GM21825 (cell line): ENCODE results near the gene BMERB1.
"Not testable (repeated sequence)": the region's sequence is repeated elsewhere in the genome, so short reads cannot be mapped to it uniquely, and the experiment has no call there.

Source experiments
- ATAC-seq: cut with Tn5 transposase; IDR thresholded peaks from one replicate; pipeline ENCODE4 v1.9.1; 2021; ENCODE audit warnings: mild to moderate bottlenecking, moderate library complexity; ENCODE audit not compliant: unreplicated experiment

Gene BMERB1

DNA sequence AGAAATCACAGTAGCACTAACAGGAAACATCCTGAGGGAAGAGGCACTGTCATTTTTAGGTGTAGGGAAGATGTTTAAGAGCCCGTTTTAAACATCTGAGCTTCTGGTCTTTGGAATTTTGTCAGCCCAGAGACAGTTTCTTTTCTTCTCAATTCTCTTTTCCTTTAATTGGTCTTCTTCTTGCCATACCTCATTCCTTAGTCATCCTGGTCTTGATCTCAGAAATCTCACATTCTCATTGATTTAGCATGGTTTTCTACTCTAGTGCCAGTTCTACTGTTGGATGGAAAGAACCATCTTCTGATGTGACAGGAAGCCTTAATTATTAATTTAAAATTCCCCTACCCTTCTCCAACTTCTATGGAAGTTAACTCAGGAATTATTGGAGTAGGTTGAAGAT lies 25.4 kb downstream of the BMERB1 start:
- no peak for ATAC-seq

DNA sequence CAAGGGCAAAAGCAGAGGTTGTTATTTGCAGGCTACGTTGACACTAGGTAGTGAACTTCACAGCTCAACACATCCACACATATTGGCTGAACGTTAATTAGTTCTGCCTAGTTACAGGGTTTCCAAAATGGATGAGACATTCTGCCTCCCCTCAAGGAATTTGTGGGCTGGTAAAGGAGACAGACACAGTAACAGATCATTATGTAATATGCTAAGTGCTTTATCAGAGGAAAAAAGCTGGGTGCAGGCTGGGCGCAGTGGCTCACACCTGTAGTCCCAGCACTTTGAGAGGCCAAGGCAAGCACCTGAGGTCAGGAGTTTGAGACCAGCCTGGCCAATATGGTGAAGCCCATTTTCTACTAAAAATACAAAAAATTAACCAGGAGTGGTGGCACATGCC lies 26.2 kb downstream of the BMERB1 start:
- ATAC-seq, result no peak

DNA sequence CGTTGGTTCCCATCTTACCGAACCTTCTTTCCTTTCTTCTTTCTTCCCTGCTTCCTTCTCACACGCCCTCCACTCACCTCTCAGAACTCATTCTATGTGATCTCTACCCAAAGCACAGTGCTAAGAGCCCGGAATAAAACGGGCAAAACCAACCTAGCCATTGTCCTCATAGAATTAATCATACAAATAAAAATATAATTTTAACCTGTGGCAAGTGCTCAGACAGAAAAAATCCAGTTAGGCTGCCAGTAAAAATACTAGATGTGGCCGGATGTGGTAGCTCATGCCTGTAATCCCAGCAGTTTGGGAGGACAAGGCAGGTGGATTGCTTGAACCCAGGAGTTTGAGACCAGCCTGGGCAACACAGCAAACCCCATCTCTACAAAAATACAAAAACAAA lies 27.0 kb downstream of the BMERB1 start:
- ATAC-seq, result no peak

DNA sequence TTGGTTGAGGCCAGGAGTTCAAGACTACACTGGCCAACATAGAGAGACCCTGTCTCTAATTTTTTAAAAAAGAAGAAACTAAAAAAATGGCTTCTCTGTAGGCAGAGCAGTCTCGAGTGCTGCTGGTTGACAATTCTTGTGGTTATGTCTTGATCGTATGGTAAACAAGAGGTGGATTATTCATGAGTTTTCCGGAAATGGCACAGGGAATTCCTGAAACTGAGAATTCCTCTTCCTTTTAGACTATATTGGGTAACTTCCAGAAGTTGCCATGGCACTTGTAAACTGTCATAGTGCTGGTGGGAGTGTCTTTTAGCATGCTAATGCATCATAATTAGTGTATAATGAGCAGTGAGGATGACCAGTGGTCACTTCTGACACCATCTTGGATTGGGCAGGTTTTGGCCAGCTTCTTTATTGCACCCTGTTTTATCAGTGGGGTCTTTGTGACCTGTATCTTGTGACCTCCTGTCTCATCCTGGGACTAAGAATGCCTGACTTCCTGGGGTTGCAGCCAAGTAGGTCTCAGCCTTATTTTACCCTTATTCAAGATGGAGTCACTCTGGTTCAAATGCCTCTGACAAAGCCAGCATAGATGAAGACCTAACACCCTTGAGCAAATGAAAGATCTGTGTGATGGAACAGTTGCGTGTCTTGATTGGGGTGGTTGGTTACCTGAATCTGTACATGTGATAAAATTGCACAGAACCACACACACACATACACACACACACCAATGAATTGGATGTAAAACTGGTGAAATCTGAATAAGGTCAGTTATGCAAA lies 30.2 kb downstream of the BMERB1 start:
- no peak for ATAC-seq

DNA sequence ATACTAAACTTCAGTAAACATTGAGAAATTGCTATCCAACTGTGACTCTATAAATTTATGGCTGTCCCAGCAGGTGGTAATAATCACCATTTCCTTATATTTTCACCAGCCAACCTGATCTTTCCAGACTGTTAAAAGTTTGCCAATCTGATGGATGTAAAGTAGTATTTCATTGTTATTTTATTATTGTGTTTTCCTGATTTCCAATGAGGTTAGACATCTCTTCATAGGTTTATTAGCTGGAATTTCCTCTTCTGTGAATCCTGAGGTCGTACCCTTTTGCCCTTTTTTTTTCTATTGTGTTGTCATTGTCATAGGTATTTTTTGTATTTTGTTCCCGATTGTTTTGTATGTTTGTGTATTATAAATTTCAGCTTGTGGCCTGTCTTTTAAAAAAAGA lies 31.7 kb downstream of the BMERB1 start:
- no peak for ATAC-seq

DNA sequence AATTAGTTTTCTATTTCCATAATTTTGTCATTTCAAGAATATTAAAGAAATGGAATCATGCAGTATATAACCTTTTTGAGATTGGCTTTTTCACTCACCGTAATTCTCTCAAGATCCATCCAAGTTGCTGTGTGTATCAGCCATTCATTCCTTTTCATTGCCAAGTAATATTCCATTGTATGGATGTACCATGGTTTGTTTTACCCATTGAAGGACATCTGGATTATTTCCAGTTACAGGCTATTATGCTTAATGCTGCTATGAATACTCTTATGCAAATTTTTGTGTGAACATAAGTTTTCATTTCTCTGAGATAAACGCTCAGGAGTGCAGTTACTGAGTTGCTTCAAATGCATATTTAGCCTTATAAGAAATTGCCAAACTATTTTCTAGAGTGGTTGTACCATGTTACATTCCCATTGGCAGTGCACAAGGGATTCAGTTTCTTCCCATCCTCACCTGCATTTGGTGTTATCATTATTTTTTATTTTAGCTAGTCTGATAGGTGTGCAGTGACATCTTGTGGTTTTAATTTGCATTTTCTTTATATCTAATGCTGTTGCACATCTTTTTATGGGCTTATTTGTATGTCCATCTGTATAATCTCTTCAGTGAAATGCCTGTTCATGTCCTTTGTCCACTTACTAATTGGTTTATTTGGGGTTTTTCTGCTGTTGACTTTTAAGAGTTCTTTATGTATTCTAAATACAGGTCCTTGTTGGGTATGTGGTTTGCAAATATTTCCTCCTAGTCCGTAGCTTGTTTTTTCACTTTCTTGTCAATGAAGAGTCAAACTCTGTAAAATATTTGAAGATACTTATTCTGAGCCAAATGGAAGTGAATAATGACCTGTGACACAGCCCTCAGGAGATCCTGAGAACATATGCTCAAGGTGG lies 32.7 kb downstream of the BMERB1 start:
- ATAC-seq, result no peak

DNA sequence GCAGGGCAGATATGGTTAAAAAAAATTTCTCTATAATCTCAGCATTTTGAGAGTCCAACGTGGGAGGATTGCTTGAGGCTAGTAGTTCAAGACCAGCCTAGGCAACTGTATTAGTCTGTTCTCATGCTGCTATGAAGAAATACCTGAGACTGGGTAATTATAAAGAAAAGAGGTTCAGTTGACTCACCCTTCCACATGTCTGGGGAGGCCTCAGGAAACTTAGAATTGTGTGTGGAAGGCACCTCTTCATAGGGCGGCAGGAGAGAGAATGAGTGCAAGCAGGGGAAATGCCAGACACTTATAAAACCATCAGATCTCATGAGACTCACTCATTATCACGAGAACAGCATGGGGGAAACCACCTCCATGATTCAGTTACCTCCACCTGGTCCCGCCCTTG lies 42.6 kb downstream of the BMERB1 start:
- ATAC-seq, result not testable (repeated sequence)

DNA sequence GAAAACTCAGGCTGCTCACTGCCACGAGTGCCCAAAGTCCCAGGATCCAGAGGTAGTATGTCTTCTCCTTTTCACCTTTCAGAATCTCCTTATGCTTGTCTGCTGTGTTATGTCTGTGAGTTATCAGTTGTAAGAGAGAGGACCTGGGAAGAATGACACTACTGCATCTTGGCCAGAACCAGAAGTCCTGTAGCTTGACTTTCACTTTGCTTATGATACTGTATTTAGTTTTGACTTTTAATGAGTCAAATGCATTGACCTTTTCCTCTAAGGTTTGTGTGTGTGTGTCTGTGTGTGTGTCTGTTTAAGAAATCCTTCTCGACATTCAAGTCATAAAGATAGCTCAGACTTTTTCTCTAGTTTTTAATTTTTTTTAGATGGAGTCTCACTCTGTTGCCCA lies 43.4 kb downstream of the BMERB1 start:
- no peak for ATAC-seq

DNA sequence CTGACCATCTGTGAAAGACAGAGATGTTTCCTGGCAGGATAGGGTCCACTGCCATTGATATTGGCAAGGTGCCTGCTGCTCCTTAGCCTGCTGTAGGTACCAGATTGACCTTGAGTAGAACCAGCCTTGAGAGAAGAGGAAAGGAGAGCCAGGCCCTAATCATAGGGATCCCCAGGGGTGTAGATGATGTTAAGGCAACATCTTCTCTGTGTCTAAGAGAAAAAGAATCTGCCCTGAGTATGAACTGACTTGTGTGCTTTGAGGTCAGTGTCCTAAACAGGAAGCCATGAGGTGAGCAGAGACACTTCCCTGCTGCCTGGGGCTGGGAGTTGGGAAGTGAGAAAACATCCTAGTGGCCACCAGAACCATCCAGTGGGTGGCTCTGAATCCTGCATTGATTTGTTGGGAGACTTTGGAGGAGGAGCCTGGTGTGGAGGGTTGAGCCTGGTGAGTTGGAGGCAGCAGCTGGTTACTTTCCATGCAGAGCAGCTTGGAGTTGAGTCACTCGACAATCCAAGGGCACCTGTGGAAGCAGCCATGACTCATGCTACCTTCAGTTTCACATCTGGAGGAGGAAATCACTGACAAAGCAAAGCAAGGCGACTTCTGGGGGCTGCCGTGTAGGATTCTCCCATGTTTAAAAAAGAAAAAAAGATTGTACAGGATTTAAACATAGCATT lies 47.8 kb downstream of the BMERB1 start:
- ATAC-seq, result no peak

DNA sequence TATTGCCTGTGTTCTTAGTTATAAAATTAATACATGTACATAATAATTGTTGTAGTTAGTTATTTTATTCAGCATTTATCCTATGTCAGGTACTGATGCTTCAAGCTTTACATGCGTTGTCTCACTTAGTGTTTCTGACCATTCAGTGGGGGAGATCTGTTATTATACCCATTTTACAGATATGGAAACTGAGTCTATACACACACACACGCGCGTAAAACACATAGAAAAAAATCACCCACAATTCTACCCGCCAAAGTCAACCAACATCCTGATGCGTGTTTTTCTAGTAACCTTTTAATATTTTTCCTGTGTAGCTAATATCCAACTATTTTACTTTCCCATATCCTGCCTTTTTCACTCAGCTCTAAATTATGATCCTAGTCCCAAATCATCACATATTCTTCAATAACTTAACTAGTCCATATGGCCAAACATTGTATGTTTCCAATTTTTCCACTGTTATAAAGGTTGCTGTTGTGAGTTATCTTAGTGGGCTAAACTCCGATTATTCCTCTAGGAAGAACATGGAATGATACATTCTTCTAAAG lies 48.4 kb downstream of the BMERB1 start:
- ATAC-seq, result no peak

DNA sequence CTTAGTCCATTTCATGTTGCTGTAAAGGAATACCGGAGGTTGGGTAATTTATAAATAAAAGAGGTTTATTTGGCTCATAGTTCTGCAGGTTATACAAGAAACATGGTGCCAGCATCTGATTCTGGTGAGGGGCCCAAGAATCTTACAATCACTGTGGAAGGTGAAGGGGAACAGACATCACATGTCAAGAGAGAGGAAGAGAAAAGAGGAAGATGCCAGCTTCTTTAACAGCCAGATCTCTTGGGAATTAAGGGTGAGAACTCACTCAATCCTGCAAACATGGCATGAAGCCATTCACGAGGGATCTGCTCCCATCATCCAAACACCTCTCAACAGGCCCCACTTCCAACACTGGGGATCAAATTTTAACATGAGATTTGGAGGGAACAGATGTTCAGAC lies 49.5 kb downstream of the BMERB1 start:
- no peak for ATAC-seq

DNA sequence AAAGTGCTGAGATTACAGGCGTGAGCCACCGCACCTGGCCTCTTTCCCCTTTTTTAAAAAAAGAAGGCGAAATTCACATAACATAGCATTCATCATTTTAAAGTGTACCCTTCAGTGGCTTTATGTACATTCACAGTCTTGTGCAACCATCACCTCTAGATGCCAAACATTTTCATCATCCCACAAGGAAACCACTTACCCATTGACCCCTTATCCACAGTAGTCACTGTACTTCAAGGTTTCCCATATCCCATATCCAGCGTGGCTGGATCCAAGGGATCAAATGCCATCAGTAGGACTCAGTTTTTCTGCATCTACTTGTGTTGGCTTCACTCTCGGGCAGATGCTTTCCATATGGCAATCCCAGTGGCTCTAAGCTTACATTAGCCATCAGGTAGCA lies 50.3 kb downstream of the BMERB1 start:
- no peak for ATAC-seq

DNA sequence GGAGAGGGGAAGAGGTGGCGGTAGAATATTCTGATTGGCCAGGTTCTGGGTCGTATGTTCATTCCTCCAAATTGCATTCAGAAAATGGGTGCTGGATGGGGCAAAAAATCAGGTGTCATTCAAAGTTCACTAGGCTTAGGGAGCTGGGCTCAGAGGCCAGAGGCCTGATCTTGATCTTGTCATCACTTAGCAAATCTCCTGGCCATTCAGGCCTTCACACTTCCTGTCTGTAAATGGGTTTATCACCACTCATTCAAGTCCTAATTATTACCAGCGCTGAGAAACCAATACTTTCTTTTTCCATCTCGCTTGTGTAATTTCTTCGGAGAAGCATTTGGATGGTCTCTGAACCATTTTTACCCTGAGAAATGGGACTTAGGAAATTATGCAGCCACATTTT lies 50.8 kb downstream of the BMERB1 start:
- ATAC-seq, result no peak

DNA sequence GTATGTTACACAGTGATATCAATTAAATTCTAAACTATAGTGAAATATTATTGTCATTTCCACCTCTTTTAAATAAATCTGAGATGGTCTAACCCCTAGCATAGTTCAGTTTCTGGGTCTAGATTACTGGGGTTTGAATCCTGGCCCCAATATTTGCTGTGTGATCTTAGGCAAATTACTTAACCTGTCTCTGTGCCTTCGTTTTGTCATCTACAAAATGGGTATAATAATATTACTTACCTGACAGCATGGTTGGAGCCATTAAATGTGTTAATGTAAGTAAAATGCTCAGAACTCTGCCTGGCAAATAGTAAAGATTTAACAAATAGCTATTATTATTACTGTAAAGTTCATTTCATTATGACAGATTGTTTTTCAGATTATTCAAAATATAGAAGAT lies 52.3 kb downstream of the BMERB1 start:
- no peak for ATAC-seq

DNA sequence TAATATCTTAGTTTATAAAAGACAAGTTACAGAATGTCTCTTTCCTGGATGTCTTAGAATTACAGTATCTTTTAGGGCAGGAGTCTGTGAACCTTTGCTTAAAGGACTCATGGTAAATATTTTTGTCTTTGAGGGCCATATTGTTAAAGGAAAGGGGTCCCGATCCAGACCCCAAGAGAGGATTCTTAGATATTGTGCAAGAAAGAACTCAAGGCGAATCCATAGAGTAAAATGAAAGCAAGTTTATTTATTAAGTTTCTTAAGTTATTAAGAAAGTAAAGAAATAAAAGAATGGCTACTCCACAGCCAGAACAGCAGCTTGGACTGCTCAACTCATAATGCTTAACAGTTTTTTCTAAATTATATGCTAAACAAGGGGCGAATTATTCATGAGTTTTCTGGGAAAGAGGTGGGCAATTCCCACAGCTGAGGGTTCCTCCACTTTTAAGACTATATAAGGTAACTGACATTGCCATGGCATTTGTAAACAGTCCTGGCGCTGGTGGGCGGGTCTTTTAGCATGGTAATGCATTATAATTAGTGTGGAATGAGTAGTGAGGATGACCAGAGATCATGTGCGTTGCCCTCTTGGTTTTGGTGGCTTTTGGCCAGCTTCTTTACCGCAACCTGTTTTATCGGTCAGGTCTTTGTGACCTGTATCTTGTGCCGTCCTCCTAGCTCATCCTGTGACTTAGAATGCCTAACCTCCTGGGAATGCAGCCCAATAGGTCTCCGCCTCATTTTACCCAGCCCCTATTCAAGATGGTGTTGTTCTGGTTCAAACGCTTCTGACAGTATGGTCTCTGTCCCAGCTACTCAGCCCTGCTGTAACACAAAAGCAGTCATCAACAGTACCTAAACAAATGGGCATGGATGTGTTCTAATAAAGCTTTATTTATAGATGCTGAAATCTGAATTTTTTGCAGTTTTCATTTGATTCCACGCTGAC lies 53.2 kb downstream of the BMERB1 start:
- no peak for ATAC-seq

DNA sequence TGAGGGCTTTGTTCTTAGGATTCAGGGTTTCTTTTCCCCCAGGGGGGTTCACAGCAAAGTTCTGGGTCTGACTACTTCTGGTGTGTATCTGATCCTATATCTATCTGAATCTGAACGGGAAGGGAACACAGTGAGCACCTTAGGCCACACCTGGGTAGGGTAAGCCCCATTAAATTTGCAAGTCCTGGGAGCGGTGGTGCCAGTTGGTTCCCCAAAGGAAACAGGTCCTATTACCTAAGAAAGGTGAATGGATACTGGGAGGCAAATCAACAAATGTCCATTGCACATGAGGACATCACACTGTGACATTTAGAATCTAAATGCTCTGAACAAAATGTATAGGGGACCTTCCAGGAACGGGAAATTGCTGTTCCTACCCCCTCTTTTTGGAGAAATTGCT lies 54.6 kb downstream of the BMERB1 start:
- ATAC-seq, result no peak

DNA sequence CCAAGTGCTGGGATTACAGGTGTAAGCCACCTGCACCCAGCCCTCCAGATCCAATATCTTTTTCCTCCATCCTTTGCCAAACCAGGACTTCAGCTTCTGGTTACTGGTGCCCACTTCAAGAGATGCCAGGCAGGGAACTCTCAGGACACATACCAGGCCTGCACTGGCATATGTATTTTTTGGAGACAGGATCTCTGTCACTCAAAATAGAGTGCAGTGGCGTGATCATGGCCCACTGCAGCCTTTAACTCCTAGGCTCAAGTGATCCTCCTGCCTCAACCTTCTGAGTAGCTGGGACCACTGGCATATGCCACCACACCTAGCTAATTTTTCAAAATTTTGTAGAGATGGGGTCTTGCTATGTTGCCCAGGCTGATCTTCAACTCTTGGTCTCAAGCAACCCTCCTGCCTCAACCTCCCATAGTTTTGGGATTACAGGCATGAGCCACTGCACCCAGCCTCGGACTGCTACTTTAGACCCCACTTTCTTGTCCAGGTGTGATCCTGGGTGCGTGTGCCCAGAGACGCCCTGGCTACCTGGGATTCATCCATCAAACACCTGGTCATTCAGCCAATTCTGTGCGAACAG lies 55.8 kb downstream of the BMERB1 start:
- ATAC-seq, result no peak

DNA sequence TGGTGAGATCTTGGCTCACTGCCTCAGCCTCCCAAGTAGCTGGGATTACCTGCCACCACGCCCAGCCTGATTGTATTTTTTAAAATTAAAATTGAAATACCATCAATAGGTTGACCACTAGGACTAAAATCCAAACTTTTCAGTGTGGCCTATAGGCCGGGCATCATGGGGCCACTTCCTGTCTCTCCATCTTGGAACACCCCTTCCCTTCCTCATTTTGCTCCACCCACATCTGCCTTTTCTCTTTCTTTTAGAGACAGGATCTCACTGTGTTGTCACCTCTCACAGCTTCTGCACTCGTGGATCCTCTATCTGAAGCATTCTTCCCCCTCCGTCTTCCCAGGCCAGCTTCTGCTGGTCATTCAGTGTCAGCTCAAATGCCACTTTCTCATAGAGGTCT lies 57.0 kb downstream of the BMERB1 start:
- ATAC-seq, result no peak

DNA sequence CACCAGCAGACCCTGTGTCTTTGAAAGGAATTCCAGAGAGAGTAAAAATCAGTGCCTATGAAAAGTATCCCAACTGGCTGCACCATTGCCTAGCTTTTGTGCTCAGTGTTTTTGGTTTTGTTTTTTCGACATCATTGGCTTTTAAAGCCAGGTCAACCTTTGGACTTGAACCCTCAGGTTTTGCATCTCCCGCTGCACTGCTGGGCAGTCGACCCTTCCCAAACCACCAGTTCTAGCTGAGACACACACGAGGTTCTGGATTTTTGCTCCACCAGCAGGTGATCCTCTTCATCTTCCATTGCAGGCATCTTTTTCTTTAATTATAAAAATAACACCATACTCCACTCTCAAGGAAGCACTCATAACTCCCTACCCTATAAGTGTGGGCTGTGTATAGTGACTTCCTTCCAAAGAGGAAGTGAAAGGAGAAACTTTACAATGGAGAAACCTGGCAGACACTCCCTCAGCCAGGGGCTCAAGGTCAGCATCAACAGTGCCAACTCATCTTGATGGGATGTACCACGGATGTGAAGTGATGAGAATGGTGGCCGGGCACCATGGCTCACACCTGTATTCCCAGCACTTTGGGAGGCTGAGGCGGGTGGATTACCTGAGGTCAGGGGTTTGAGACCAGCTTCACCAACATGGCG lies 57.8 kb downstream of the BMERB1 start:
- ATAC-seq, result no peak
